ENCODE measurements around the gene ATP6V1C2.
"Not testable (repeated sequence)": the region's sequence is repeated elsewhere in the genome, so short reads cannot be mapped to it uniquely, and the experiment has no call there.

The ATP6V1C2 gene

DNA sequence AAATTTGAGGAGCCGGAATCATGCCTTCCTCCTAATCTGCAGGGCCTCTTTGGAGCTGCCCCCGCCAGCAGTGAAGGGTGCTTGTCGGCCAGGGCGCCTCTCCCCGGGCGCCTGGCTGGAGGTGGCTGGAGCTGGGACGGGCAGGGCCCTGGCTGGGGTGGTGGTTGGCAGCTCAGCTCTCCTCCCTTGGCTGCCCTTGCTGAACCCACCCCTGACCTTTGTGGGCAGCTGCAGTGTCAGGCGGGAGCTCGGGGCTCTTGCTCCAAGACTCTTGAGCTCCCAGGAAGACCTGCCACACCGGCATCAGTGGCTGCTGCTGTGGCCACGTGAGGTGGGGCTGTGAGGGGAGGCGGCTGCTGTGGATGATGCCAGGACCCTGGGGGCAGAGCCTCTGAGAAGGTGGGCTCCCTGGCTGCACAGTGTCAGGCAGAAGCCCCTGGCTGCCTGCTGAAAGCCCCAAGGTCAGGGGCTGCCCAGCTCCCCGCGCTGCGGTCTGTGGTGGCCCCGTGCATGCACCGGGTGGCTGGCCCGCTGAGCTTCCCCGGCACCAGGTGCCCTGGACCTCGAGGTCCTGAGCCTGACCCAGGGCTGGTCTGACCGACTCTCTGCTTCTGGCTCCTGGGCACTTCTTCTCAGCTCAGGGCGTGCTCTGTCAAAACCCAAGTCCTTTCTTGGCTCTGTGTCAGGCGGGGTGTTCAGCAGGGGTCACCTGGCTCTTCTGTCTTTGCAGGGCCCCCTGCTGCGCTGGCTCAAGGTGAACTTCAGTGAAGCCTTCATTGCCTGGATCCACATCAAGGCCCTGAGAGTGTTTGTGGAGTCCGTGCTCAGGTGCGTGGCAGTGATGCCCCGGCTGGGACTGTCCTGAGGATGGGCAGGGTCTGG lies 56.7 kb downstream of the ATP6V1C2 start:
- Histone ChIP-seq H3K9ac (ENCODE audit: low read length) (no peak overlapping the region), H3K27ac (ENCODE audit: low read length) (no peak overlapping the region), H4K20me1 (ENCODE audit: insufficient read depth, low read length) (peaks cover 21% of the 10 kb centered on the region), H3K9me3 (ENCODE audit: insufficient read depth, low read length) (no peaks in the 10 kb centered on the region), H2AFZ (ENCODE audit: low read depth, low read length) (no peak overlapping the region), H3K4me1 (ENCODE audit: low read length) (no peaks in the 10 kb centered on the region), H3K4me3 (ENCODE audit: low read length) (no peak overlapping the region), H3K79me2 (ENCODE audit: low read length) (peaks cover 3% of the 10 kb centered on the region; the same call in 1 of the 2 replicates), H3K4me2 (ENCODE audit: low read length) (no peak overlapping the region), H3K36me3 (replicated peaks; ENCODE audit: low read depth, low read length) (peaks cover 27% of the 10 kb centered on the region), H3K27me3 (ENCODE audit: low read depth, low read length) (no peaks in the 10 kb centered on the region)
- TF ChIP-seq EZH2phosphoT487 (IDR thresholded peaks at IDR 0.05; ENCODE audit: low read depth) = no peak
- TF ChIP-seq, protein P1, sequence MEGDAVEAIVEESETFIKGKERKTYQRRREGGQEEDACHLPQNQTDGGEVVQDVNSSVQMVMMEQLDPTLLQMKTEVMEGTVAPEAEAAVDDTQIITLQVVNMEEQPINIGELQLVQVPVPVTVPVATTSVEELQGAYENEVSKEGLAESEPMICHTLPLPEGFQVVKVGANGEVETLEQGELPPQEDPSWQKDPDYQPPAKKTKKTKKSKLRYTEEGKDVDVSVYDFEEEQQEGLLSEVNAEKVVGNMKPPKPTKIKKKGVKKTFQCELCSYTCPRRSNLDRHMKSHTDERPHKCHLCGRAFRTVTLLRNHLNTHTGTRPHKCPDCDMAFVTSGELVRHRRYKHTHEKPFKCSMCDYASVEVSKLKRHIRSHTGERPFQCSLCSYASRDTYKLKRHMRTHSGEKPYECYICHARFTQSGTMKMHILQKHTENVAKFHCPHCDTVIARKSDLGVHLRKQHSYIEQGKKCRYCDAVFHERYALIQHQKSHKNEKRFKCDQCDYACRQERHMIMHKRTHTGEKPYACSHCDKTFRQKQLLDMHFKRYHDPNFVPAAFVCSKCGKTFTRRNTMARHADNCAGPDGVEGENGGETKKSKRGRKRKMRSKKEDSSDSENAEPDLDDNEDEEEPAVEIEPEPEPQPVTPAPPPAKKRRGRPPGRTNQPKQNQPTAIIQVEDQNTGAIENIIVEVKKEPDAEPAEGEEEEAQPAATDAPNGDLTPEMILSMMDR (IDR thresholded peaks at IDR 0.05; ENCODE audit: low read depth, low read length) = no peak

- no peak overlapping the region for H3K4me3 ChIP-seq (ENCODE audit: low read length)
- H3K4me2 ChIP-seq (ENCODE audit: low read length) = no peak overlapping the region
- H4K20me1 ChIP-seq (ENCODE audit: insufficient read depth, low read length) = peaks cover 24% of the 10 kb centered on the region
- TF ChIP-seq EZH2phosphoT487 (IDR thresholded peaks at IDR 0.05; ENCODE audit: low read depth) = no peak
- TF ChIP-seq, protein P1 (IDR thresholded peaks at IDR 0.05; ENCODE audit: low read depth, low read length) = no peak
- no peak overlapping the region for H2AFZ ChIP-seq (ENCODE audit: low read depth, low read length)
- H3K79me2 ChIP-seq (ENCODE audit: low read length) = peaks cover 3% of the 10 kb centered on the region; the same call in 1 of the 2 replicates
- H3K27me3 ChIP-seq (ENCODE audit: low read depth, low read length) = no peaks in the 10 kb centered on the region
- H3K9me3 ChIP-seq (ENCODE audit: insufficient read depth, low read length) = no peaks in the 10 kb centered on the region
- no peak overlapping the region for H3K27ac ChIP-seq (ENCODE audit: low read length)
- no peaks in the 10 kb centered on the region for H3K4me1 ChIP-seq (ENCODE audit: low read length)
- H3K9ac ChIP-seq (ENCODE audit: low read length) = no peak overlapping the region
- H3K36me3 ChIP-seq (replicated peaks; ENCODE audit: low read depth, low read length) = peaks cover 34% of the 10 kb centered on the region
Measured at GRCh38 chr2:10778724-10779115, 57.3 kb downstream of the ATP6V1C2 start.

DNA sequence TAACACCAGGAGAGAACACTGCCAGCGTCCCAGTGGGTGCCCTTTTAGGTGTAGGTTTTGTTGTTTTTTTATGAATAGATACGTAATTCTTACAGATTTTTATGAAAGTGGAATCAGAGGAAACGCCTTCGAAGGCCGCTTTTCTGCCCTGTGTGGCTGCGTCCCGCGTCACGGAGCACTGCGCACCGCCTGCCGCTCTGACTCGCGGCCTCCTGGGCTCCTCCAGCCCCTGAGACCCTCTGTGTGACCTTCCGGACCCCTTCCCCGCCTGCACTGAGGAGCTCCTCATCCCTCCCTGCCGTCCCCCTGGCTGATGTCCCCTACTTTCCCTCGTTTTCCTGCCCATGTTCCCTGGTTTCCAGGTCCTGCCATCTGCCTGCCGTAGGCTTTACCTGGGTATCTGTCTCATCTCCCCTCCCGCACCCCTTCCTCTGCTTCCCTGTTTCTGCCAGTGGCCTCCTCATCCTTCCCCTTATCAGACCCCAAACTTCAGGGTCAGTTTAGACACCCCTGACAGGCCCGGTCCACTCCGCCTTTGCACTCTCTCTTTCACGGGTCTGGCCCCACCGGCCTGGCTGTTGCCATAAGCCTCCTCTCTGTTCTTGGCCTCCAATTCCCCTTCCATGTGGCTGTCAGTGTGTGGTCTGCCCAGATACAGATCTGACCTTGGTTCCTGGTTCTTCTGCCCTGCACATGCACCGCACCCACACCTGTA lies 58.5 kb downstream of the ATP6V1C2 start:
- H3K9ac ChIP-seq (ENCODE audit: low read length) = no peak overlapping the region
- no peak for TF ChIP-seq EZH2phosphoT487 (IDR thresholded peaks at IDR 0.05; ENCODE audit: low read depth)
- TF ChIP-seq, protein P1 (IDR thresholded peaks at IDR 0.05; ENCODE audit: low read depth, low read length) = no peak
- H4K20me1 ChIP-seq (ENCODE audit: insufficient read depth, low read length) = peaks cover 29% of the 10 kb centered on the region
- peaks cover 3% of the 10 kb centered on the region; the same call in 1 of the 2 replicates for H3K79me2 ChIP-seq (ENCODE audit: low read length)
- no peaks in the 10 kb centered on the region for H3K27me3 ChIP-seq (ENCODE audit: low read depth, low read length)
- H2AFZ ChIP-seq (ENCODE audit: low read depth, low read length) = no peak overlapping the region
- no peaks in the 10 kb centered on the region for H3K4me1 ChIP-seq (ENCODE audit: low read length)
- H3K27ac ChIP-seq (ENCODE audit: low read length) = no peak overlapping the region
- H3K4me2 ChIP-seq (ENCODE audit: low read length) = no peak overlapping the region
- no peak overlapping the region for H3K4me3 ChIP-seq (ENCODE audit: low read length)
- H3K36me3 ChIP-seq (replicated peaks; ENCODE audit: low read depth, low read length) = peaks cover 46% of the 10 kb centered on the region
- H3K9me3 ChIP-seq (ENCODE audit: insufficient read depth, low read length) = no peaks in the 10 kb centered on the region

DNA sequence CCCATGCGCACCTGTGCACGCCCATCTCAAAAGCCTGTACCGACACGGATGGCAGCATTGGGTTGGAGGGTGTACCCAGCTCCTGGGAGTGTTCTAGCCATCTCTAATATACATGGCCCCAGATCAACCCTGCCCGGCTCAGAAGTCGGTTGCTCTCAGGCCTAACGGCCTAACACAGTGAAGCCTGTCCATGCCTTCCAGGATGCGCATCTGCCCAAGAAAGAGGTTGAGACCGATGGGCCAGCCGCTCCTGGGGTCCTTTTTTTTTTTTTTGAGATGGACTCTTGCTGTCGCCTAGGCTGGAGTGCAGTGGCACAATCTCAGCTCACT lies 59.0 kb downstream of the ATP6V1C2 start:
- no peaks in the 10 kb centered on the region for H3K27me3 ChIP-seq (ENCODE audit: low read depth, low read length)
- H2AFZ ChIP-seq (ENCODE audit: low read depth, low read length) = no peak overlapping the region
- no peak overlapping the region for H3K9ac ChIP-seq (ENCODE audit: low read length)
- H3K4me2 ChIP-seq (ENCODE audit: low read length) = no peak overlapping the region
- TF ChIP-seq EZH2phosphoT487 (IDR thresholded peaks at IDR 0.05; ENCODE audit: low read depth) = no peak
- TF ChIP-seq, protein P1 (IDR thresholded peaks at IDR 0.05; ENCODE audit: low read depth, low read length) = no peak
- no peak overlapping the region for H3K4me3 ChIP-seq (ENCODE audit: low read length)
- H3K4me1 ChIP-seq (ENCODE audit: low read length) = no peaks in the 10 kb centered on the region
- H3K79me2 ChIP-seq (ENCODE audit: low read length) = peaks cover 3% of the 10 kb centered on the region; the same call in 1 of the 2 replicates
- no peak overlapping the region for H3K27ac ChIP-seq (ENCODE audit: low read length)
- H4K20me1 ChIP-seq (ENCODE audit: insufficient read depth, low read length) = peaks cover 29% of the 10 kb centered on the region
- no peaks in the 10 kb centered on the region for H3K9me3 ChIP-seq (ENCODE audit: insufficient read depth, low read length)
- H3K36me3 ChIP-seq (replicated peaks; ENCODE audit: low read depth, low read length) = peaks cover 51% of the 10 kb centered on the region

DNA sequence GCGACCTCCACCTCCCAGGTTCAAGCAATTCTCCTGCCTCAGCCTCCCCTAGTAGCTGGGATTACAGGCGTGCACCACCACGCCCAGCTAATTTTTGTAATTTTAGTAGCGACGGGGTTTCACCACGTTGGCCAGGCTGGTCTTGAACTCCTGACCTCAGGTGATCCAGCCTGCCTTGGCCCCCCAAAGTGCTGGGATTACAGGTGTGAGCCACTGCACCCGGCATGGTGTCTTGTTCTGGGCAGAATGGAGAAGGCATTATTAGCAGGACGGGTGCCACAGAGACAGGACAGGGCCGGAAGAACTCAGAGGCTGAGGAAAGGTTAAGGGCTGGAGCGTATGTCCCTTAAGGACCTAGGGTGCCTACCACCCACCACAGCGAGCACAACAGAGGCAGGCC lies 59.4 kb downstream of the ATP6V1C2 start:
- not testable (repeated sequence) for H3K4me1 ChIP-seq (ENCODE audit: low read length); H3K9ac ChIP-seq (ENCODE audit: low read length); H3K4me3 ChIP-seq (ENCODE audit: low read length); H3K4me2 ChIP-seq (ENCODE audit: low read length); H3K27ac ChIP-seq (ENCODE audit: low read length); H3K9me3 ChIP-seq (ENCODE audit: insufficient read depth, low read length); H3K79me2 ChIP-seq (ENCODE audit: low read length); H2AFZ ChIP-seq (ENCODE audit: low read depth, low read length); H3K27me3 ChIP-seq (ENCODE audit: low read depth, low read length)
- Histone ChIP-seq H4K20me1 (ENCODE audit: insufficient read depth, low read length) (peaks cover 29% of the 10 kb centered on the region), H3K36me3 (replicated peaks; ENCODE audit: low read depth, low read length) (peaks cover 53% of the 10 kb centered on the region)

Measured in OCI-LY3 (cell line).